ENCODE results near the gene FCHO1.
A peak's percentile ranks its signal among the peaks of the same experiment; 100 is the strongest.
"Not testable (repeated sequence)": the region's sequence is repeated elsewhere in the genome, so short reads cannot be mapped to it uniquely, and the experiment has no call there.

Gene FCHO1

DNA sequence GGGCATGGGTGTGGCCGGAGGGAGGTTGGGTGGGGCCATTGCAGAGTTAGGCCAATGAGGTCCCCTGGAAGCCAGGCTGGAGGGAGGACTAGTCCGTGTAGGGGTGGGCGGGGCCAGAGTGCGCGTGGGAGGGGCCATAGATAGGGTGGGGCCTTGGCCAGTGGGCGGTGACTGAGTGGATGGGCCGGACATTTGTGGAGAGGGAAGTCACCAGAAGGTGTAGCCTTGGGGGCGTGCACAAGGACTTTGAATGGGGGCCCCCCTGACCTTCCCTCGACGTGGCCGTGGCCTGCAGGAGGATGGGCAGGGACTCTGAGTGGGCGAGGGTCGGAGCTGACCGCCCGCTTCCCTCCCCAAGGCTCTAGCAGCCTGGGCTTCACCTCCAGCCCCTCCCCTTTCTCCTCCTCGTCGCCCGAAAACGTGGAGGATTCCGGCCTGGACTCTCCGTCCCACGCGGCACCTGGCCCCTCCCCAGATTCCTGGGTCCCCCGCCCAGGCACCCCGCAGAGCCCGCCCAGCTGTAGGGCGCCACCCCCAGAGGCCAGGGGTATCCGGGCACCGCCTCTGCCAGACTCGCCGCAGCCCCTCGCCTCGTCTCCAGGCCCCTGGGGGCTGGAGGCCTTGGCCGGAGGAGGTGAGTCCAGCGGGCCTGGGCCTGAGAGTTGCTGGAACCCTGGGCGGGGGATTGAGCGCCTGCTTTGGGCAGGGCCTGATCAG is 27.1 kb downstream of the FCHO1 start:
- H3K9ac ChIP-seq (ENCODE audit: low read length) = peak overlapping the region; percentile 68
- no peak overlapping the region for H2BK5ac ChIP-seq (ENCODE audit: low read length)
- H3K4ac ChIP-seq (ENCODE audit: low read depth, low read length) = no peak overlapping the region
- H3K56ac ChIP-seq (ENCODE audit: low read length) = peak overlapping the region; percentile 71
- H3K79me2 ChIP-seq (ENCODE audit: control insufficient read depth, insufficient read depth, low read length) = no peaks in the 10 kb centered on the region
- no peaks in the 10 kb centered on the region for H3K79me1 ChIP-seq (ENCODE audit: low read length)
- H3K27ac ChIP-seq (ENCODE audit: low read depth, low read length) = no peak overlapping the region
- peak overlapping the region; percentile 7 for H3K18ac ChIP-seq (ENCODE audit: low read length)
- H4K8ac ChIP-seq (ENCODE audit: low read depth, low read length) = no peak overlapping the region
- no CpG with 5 or more reads among the region's 37 CpGs for WGBS (ENCODE audit: extremely low coverage, insufficient coverage, low lambda C conversion rate)
- H2BK15ac ChIP-seq (replicated peaks; ENCODE audit: low read depth) = no peak overlapping the region
- peak overlapping the region; percentile 42 for H3K4me2 ChIP-seq (ENCODE audit: low read length)
- H3K27me3 ChIP-seq (ENCODE audit: insufficient read depth, low read length, poor library complexity) = no peaks in the 10 kb centered on the region
- no peak overlapping the region for H2AK5ac ChIP-seq (ENCODE audit: low read length)
- H3K4me1 ChIP-seq (ENCODE audit: control insufficient read depth, low read depth, low read length) = peaks cover 3% of the 10 kb centered on the region
- DNase-seq = peak; percentile 92
- peak overlapping the region; percentile 10 for H3K4me3 ChIP-seq (ENCODE audit: low read length)
- H4K5ac ChIP-seq (ENCODE audit: low read length) = no peak overlapping the region
- H3K23ac ChIP-seq (ENCODE audit: low read length) = no peak overlapping the region
- no peaks in the 10 kb centered on the region for H3K36me3 ChIP-seq (ENCODE audit: control insufficient read depth, insufficient read depth, low read length)
- no peak overlapping the region for H2BK120ac ChIP-seq (ENCODE audit: low read depth, low read length)

DNA sequence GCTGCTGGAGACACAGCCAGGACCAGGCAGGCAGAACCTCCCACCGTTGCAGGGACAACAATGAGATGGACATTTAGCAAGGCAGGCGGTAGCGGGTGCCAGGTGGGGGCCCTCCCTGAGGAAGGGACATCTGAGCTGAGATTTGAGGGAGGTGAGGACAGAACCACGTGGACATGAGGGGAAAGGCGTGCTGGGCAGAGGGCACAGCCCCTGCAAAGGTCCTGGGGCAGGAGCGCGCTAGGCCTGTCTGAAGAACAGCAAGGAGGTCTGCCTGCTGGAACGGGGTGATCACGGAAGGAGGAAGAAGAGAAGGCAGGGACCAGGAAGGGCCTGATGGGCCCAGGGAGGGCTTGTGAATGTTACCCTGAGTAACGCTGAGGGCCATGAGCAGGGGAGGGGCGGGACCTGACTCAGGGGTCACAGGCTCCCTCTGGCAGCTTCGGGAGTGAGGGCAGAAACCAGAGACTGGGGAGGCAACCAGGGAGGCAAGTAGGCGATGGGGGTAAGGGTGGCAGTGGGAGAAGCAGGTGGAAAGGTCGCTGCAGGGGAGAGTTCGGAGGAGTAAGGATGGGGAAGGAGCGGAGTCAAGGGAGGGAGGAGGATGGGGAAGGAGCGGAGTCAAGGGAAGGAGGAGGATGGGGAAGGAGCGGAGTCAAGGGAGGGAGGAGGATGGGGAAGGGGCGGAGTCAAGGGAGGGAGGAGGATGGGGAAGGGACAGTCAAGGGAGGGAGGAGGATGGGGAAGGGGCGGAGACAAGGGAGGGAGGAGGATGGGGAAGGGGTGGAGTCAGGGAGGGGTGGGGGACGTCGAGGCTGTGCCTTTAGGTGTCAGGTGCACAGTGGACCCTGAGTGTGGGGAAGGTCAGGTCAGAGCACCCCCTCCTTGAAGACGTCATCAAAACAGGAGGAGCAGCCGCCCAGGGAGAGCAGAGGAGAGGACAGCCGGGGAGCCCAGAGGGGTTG is 28.0 kb downstream of the FCHO1 start:
- Histone ChIP-seq H3K9ac (ENCODE audit: low read length) (peak overlapping the region; percentile 68), H2BK15ac (replicated peaks; ENCODE audit: low read depth) (no peak overlapping the region), H3K4me3 (ENCODE audit: low read length) (no peak overlapping the region), H3K4ac (ENCODE audit: low read depth, low read length) (no peak overlapping the region), H3K4me1 (ENCODE audit: control insufficient read depth, low read depth, low read length) (peaks cover 3% of the 10 kb centered on the region), H3K79me1 (ENCODE audit: low read length) (no peaks in the 10 kb centered on the region), H2AK5ac (ENCODE audit: low read length) (no peak overlapping the region), H4K8ac (ENCODE audit: low read depth, low read length) (no peak overlapping the region), H2BK5ac (ENCODE audit: low read length) (no peak overlapping the region), H3K56ac (ENCODE audit: low read length) (peak overlapping the region; percentile 71), H3K36me3 (ENCODE audit: control insufficient read depth, insufficient read depth, low read length) (no peaks in the 10 kb centered on the region), H3K23ac (ENCODE audit: low read length) (no peak overlapping the region), H3K18ac (ENCODE audit: low read length) (no peak overlapping the region), H3K4me2 (ENCODE audit: low read length) (peak overlapping the region; percentile 42), H2BK120ac (ENCODE audit: low read depth, low read length) (no peak overlapping the region), H3K27me3 (ENCODE audit: insufficient read depth, low read length, poor library complexity) (no peaks in the 10 kb centered on the region), H4K5ac (ENCODE audit: low read length) (no peak overlapping the region), H3K27ac (ENCODE audit: low read depth, low read length) (no peak overlapping the region), H3K79me2 (ENCODE audit: control insufficient read depth, insufficient read depth, low read length) (no peaks in the 10 kb centered on the region)
- no CpG with 5 or more reads among the region's 25 CpGs for WGBS (ENCODE audit: extremely low coverage, insufficient coverage, low lambda C conversion rate)
- peak; percentile 95 for DNase-seq

DNA sequence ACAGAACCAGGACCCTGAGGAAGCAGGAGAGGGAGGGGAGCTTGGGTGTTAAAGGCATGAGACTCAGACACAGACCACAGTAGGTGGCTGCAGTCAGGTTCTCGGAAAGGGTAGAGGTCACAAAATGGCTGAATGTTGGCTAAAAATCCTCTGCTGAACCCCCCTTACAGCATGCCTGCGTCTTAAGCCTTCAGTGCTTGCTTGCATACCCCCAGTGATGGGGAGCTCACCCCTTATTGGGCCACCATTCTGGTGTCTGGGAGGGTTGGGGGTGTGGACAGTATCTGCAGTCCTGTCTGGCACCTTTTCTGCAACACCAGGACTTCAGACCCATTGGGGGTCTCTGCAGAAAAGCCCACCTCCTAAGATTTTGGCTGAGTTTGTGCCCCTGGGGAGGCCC is 29.5 kb downstream of the FCHO1 start:
- DNase-seq = no peak
- no peak overlapping the region for H4K8ac ChIP-seq (ENCODE audit: low read depth, low read length)
- H3K79me1 ChIP-seq (ENCODE audit: low read length) = no peaks in the 10 kb centered on the region
- H3K18ac ChIP-seq (ENCODE audit: low read length) = no peak overlapping the region
- no peak overlapping the region for H3K4me2 ChIP-seq (ENCODE audit: low read length)
- no peaks in the 10 kb centered on the region for H3K27me3 ChIP-seq (ENCODE audit: insufficient read depth, low read length, poor library complexity)
- H3K23ac ChIP-seq (ENCODE audit: low read length) = no peak overlapping the region
- no peak overlapping the region for H2AK5ac ChIP-seq (ENCODE audit: low read length)
- peaks cover 3% of the 10 kb centered on the region for H3K4me1 ChIP-seq (ENCODE audit: control insufficient read depth, low read depth, low read length)
- H3K79me2 ChIP-seq (ENCODE audit: control insufficient read depth, insufficient read depth, low read length) = no peaks in the 10 kb centered on the region
- no peak overlapping the region for H2BK120ac ChIP-seq (ENCODE audit: low read depth, low read length)
- H3K36me3 ChIP-seq (ENCODE audit: control insufficient read depth, insufficient read depth, low read length) = no peaks in the 10 kb centered on the region
- H4K5ac ChIP-seq (ENCODE audit: low read length) = no peak overlapping the region
- H2BK5ac ChIP-seq (ENCODE audit: low read length) = no peak overlapping the region
- WGBS (ENCODE audit: extremely low coverage, insufficient coverage, low lambda C conversion rate) = no CpG with 5 or more reads among the region's 2 CpGs
- H3K9ac ChIP-seq (ENCODE audit: low read length) = no peak overlapping the region
- H2BK15ac ChIP-seq (replicated peaks; ENCODE audit: low read depth) = no peak overlapping the region
- H3K4me3 ChIP-seq (ENCODE audit: low read length) = no peak overlapping the region
- no peak overlapping the region for H3K4ac ChIP-seq (ENCODE audit: low read depth, low read length)
- no peak overlapping the region for H3K27ac ChIP-seq (ENCODE audit: low read depth, low read length)
- no peak overlapping the region for H3K56ac ChIP-seq (ENCODE audit: low read length)

DNA sequence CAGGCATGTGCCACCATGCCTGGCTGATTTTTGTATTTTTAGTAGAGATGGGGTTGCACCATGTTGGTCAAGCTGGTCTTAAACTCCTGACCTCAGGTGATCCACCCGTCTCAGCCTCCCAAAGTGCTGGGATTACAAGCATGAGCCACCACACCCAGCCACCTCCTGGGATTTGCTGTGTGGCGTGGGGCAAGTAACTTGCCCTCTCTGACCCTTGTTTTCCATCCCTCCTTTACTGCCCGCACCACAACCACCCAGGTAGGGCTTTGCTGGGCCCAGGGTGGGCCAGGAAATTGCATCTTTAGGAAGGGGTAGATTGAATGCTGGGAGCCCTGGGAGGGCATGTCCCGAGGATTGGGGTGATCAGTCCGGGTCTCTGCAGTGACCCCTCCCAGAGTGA is 32.4 kb downstream of the FCHO1 start:
- H3K18ac ChIP-seq (ENCODE audit: low read length); H3K4me2 ChIP-seq (ENCODE audit: low read length); H2AK5ac ChIP-seq (ENCODE audit: low read length); H3K27me3 ChIP-seq (ENCODE audit: insufficient read depth, low read length, poor library complexity); H3K36me3 ChIP-seq (ENCODE audit: control insufficient read depth, insufficient read depth, low read length); H3K56ac ChIP-seq (ENCODE audit: low read length); H3K4me1 ChIP-seq (ENCODE audit: control insufficient read depth, low read depth, low read length); H3K9ac ChIP-seq (ENCODE audit: low read length); H4K8ac ChIP-seq (ENCODE audit: low read depth, low read length); H3K4ac ChIP-seq (ENCODE audit: low read depth, low read length); H2BK15ac ChIP-seq (replicated peaks; ENCODE audit: low read depth); H3K4me3 ChIP-seq (ENCODE audit: low read length); H2BK120ac ChIP-seq (ENCODE audit: low read depth, low read length); H3K79me1 ChIP-seq (ENCODE audit: low read length); DNase-seq; H4K5ac ChIP-seq (ENCODE audit: low read length); H3K27ac ChIP-seq (ENCODE audit: low read depth, low read length); H3K23ac ChIP-seq (ENCODE audit: low read length); H3K79me2 ChIP-seq (ENCODE audit: control insufficient read depth, insufficient read depth, low read length); H2BK5ac ChIP-seq (ENCODE audit: low read length): not testable (repeated sequence)
- no CpG with 5 or more reads among the region's 5 CpGs for whole genome bisulfite sequencing (ENCODE audit: extremely low coverage, insufficient coverage, low lambda C conversion rate)

DNA sequence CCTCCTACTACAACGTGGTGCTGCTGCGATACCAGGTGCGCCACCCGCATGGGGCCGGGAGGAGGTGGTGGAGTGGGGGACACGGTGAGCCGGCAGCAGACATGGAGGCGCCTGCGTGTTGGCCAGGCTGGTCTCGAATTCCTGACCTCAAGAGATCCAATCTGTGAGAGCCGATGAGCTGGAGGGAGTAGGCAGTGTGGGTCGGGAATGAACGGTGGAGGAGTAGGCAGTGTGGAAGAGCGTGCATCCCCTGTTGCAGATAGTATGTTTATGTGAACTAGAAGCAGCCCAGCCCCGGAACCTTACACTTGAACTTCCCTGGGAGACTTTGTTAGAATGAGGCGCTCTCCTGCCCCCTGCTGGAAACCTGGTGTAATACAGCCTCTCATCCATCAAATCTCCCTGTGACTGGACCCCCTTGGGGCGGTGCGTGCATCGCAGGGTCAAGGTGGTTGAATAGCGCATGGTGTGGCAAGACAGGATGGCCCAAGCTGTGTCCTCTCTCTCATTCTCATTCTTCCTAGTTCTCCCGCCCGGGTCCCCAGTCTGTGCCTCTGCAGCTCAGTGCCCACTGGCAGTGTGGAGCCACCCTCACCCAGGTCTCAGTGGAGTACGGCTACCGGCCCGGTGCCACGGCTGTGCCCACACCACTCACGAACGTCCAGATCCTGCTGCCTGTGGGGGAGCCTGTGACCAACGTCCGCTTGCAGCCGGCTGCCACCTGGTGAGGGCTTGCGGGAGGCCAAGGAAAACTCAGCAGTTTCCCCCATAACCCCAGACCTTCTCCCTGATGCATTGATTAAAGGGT is 33.1 kb downstream of the FCHO1 start:
- Histone ChIP-seq H2BK120ac (ENCODE audit: low read depth, low read length) (no peak overlapping the region), H3K4ac (ENCODE audit: low read depth, low read length) (no peak overlapping the region), H3K36me3 (ENCODE audit: control insufficient read depth, insufficient read depth, low read length) (no peaks in the 10 kb centered on the region), H2AK5ac (ENCODE audit: low read length) (no peak overlapping the region), H3K4me2 (ENCODE audit: low read length) (no peak overlapping the region), H4K8ac (ENCODE audit: low read depth, low read length) (no peak overlapping the region), H3K79me2 (ENCODE audit: control insufficient read depth, insufficient read depth, low read length) (no peaks in the 10 kb centered on the region), H4K5ac (ENCODE audit: low read length) (no peak overlapping the region), H3K4me1 (ENCODE audit: control insufficient read depth, low read depth, low read length) (no peaks in the 10 kb centered on the region), H2BK15ac (replicated peaks; ENCODE audit: low read depth) (no peak overlapping the region), H3K23ac (ENCODE audit: low read length) (no peak overlapping the region), H3K27me3 (ENCODE audit: insufficient read depth, low read length, poor library complexity) (no peaks in the 10 kb centered on the region), H3K9ac (ENCODE audit: low read length) (no peak overlapping the region), H3K27ac (ENCODE audit: low read depth, low read length) (no peak overlapping the region), H3K18ac (ENCODE audit: low read length) (no peak overlapping the region), H3K56ac (ENCODE audit: low read length) (peak overlapping the region; percentile 22), H3K79me1 (ENCODE audit: low read length) (no peaks in the 10 kb centered on the region), H3K4me3 (ENCODE audit: low read length) (no peak overlapping the region), H2BK5ac (ENCODE audit: low read length) (no peak overlapping the region)
- DNase-seq = peak; percentile 85
- no CpG with 5 or more reads among the region's 32 CpGs for WGBS (ENCODE audit: extremely low coverage, insufficient coverage, low lambda C conversion rate)

Measured in mesendoderm (in vitro differentiated cells).